Natural killer cell treated with Interleukin-12 subunit alpha and Interleukin-12 subunit beta and Interleukin-15 and Interleukin-18, amount 100 ng/mL, for 72 hours (primary cell): ENCODE measurements around the gene IL22. TPM values are rescaled to one million over a fixed set of nuclear protein-coding genes. Genes with fewer than 3 reads are reported as not detected.

Experiments used
- ATAC-seq, 2 donors: fragments of 150-1000 bp; cut with Tn5 transposase in 1 of 2; sonication (Bioruptor Pico), chemical (Tn5 transposase) in 1 of 2; 2 replicates each; pipeline ENCODE4 v1.10.0; 2021
- DNase-seq: peaks from one replicate; pipeline ENCODE4 v3.0.0; 2022; ENCODE audit warnings: low spot score
- H3K27ac Mint-ChIP-seq, 2 donors: 1 replicate in 1 of 2; 2 replicates in 1 of 2; pipeline ENCODE4 v1.8.0; 2022; ENCODE audit warnings: mixed read lengths in 2 of 2, mild to moderate bottlenecking in 1 of 2, moderate library complexity in 1 of 2
- H3K27me3 Mint-ChIP-seq, 2 donors: 1 replicate in 1 of 2; 2 replicates in 1 of 2; pipeline ENCODE4 v1.8.0; 2022; ENCODE audit warnings: mixed read lengths in 2 of 2
- H3K36me3 Mint-ChIP-seq: one replicate; pipeline ENCODE4 v1.8.0; 2022; ENCODE audit warnings: mixed read lengths
- H3K4me1 Mint-ChIP-seq, 2 donors: 1 replicate in 1 of 2; 2 replicates in 1 of 2; pipeline ENCODE4 v1.8.0; 2022; ENCODE audit warnings: low read depth in 2 of 2, mixed read lengths in 2 of 2, mild to moderate bottlenecking in 1 of 2
- H3K4me3 Mint-ChIP-seq: one replicate; pipeline ENCODE4 v1.8.0; 2022; ENCODE audit warnings: mixed read lengths
- H3K9me3 Mint-ChIP-seq: 2 replicates; pipeline ENCODE4 v1.8.0; 2022; ENCODE audit warnings: mixed read lengths
- total RNA-seq, 2 donors: library from RNA; stranded (reverse); gene quantifications; one replicate each; pipeline ENCODE4 v1.2.3, GENCODE V29; 2022

Gene IL22
- total RNA-seq, 2 donors from 2014 or later, result 1.0 to 3.4 TPM

DNA sequence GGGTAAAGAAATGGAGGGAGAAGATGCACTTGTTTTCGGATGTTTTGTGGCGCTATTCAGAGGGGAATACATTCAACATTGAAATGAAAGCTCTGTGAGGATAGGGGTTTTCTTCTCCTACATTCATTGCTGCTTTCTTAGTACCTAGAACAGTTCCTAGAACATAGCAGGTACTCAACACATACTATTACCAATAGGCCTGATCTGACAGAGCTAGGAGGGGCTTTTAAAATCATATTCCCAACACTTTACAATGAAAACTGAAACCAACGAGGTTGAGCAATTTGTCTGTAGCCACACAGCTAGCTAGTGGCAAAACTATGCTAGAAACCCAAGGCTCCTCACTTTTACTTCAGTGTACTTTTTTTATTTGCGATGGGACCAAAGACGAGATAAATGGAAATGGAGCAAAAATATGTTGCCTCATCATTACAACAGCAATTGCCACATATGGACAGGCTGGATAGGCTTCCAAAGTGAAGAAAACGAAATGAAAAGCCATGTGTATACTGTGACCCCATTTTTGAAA lies 23.1 kb upstream of the IL22 start:
- Mint-ChIP-seq H3K27ac (peak overlapping the region; percentile 2 to 7), H3K4me3 (peak overlapping the region; percentile 9), H3K9me3 (no peaks in the 10 kb centered on the region), H3K4me1 (peaks cover 16 to 33% of the 10 kb centered on the region in 2 donors), H3K27me3 (no peaks in the 10 kb centered on the region), H3K36me3 (no peaks in the 10 kb centered on the region)
- ATAC-seq (peak; percentile 56 to 75), DNase-seq (no peak)

- Mint-ChIP-seq H3K27me3 (peaks cover 0 to 2% of the 10 kb centered on the region in 2 donors), H3K4me1 (peaks cover 15 to 36% of the 10 kb centered on the region in 2 donors), H3K9me3 (no peaks in the 10 kb centered on the region), H3K4me3 (no peak overlapping the region), H3K27ac (no peak overlapping the region), H3K36me3 (no peaks in the 10 kb centered on the region)
- no peak for ATAC-seq
- DNase-seq, result no peak
Measured at GRCh38 chr12:68272732-68273131, 19.3 kb upstream of the IL22 start.

DNA sequence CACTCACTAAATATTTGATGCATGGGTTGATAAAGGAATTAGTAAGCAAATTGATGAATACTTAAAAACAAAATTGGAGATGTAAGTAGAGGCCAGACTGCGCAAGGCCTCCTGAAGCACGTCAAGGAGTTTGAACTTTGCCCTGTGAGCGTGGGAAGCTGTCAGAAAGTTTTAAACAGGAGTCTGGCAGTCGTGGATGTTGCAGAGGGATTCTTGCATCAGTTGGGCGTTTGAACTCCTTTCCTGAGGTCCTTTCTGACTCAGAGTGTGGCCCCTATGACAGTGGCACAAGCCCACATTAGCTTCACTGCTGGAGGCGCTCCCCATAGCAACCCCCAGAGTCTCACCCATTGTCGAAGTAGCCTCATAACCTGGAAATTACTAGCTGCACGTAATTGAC lies 17.9 kb upstream of the IL22 start:
- Mint-ChIP-seq H3K4me1 (peaks cover 8 to 24% of the 10 kb centered on the region in 2 donors), H3K36me3 (no peaks in the 10 kb centered on the region), H3K27me3 (peaks cover 0 to 2% of the 10 kb centered on the region in 2 donors), H3K27ac (no peak overlapping the region), H3K4me3 (no peak overlapping the region), H3K9me3 (no peaks in the 10 kb centered on the region)
- ATAC-seq, result no peak
- no peak for DNase-seq

DNA sequence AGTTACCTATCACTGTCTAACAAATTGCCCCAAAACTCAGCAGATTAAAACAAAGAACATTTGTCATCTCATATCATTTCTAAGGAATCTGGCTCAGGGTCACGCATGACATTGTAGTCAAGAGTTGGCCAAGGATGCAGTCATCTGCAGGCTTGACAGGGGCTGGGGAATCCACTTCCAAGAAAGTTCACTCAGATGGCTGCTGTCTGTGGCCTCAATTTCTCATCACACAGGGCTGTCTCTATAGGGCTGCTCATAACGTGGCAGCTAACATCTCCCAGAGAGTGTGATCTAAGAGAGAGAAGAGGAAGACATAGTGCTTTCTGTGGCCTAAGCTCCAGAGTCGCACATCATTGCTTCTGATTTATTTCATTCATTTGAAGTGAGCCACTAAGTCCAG lies 17.0 kb upstream of the IL22 start:
- DNase-seq (no peak), ATAC-seq (no peak)
- no peaks in the 10 kb centered on the region for H3K9me3 Mint-ChIP-seq
- no peak overlapping the region for H3K4me3 Mint-ChIP-seq
- peaks cover 0 to 5% of the 10 kb centered on the region in 2 donors for H3K27me3 Mint-ChIP-seq
- peaks cover 8 to 19% of the 10 kb centered on the region in 2 donors for H3K4me1 Mint-ChIP-seq
- no peaks in the 10 kb centered on the region for H3K36me3 Mint-ChIP-seq
- H3K27ac Mint-ChIP-seq, result no peak overlapping the region

GRCh38 chr12:68269779-68270178 lies 16.4 kb upstream of the IL22 start:
- no peak overlapping the region for H3K27ac Mint-ChIP-seq
- ATAC-seq (peak; percentile 48 to 78), DNase-seq (no peak)
- H3K4me1 Mint-ChIP-seq, result peaks cover 8 to 22% of the 10 kb centered on the region in 2 donors
- no peaks in the 10 kb centered on the region for H3K9me3 Mint-ChIP-seq
- H3K36me3 Mint-ChIP-seq, result no peaks in the 10 kb centered on the region
- peaks cover 3 to 8% of the 10 kb centered on the region in 2 donors for H3K27me3 Mint-ChIP-seq
- H3K4me3 Mint-ChIP-seq, result no peak overlapping the region

DNA sequence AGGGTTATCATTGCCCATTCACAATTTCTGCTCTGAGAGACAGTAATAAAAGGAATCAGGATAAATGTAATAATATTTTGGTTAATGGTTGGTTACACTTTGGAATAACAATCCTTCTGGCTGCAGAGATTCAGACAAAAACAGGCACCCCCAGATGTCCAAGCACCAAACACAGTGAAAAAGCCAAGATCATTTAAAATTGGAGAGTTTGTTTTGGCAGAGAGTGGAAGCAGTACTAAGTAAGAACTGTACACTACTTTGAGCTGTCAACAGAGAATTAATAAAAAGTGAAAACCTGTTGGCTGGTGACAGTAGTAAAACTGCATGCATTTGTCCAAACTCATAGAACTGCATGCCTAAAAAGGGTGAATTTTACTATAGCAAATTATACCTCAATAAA lies 15.6 kb upstream of the IL22 start:
- peaks cover 8 to 24% of the 10 kb centered on the region in 2 donors for H3K4me1 Mint-ChIP-seq
- no peak overlapping the region for H3K4me3 Mint-ChIP-seq
- no peak for DNase-seq
- no peak overlapping the region for H3K27ac Mint-ChIP-seq
- H3K9me3 Mint-ChIP-seq, result no peaks in the 10 kb centered on the region
- peaks cover 5 to 10% of the 10 kb centered on the region in 2 donors for H3K27me3 Mint-ChIP-seq
- no peaks in the 10 kb centered on the region for H3K36me3 Mint-ChIP-seq
- no peak for ATAC-seq

DNA sequence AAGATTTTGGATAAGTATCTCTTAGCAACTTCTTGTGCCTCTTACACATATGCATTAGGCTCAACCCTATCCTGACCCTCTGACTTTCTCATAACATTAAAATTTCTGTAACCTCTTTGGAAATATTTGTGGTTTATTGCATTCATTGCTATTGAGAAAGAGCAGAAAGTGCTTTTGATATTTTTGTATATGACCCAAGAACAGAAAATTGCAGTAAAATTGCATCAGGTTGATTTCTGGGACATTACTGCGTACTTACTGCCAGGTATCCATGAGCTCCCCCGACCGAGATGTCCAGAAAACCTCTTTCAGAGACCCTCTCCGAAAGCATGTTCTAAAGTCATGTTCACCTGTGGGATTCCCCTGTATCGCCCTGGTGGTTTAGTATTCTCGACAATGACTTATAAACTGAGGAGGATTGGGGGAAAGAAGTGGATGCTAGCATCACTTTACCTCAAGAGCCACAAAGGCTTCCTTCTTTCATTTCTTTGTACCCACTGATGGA lies 14.5 kb upstream of the IL22 start:
- Mint-ChIP-seq H3K27me3 (peaks cover 12 to 15% of the 10 kb centered on the region in 2 donors), H3K4me3 (no peak overlapping the region), H3K9me3 (no peaks in the 10 kb centered on the region), H3K36me3 (peaks cover 6% of the 10 kb centered on the region), H3K27ac (peak overlapping the region in 1 of 2 donors; percentile 34), H3K4me1 (peaks cover 8 to 24% of the 10 kb centered on the region in 2 donors)
- peak in 1 of 2 donors; percentile 48 for ATAC-seq
- no peak for DNase-seq

- Mint-ChIP-seq H3K9me3 (no peaks in the 10 kb centered on the region), H3K27me3 (peaks cover 14 to 20% of the 10 kb centered on the region in 2 donors), H3K27ac (no peak overlapping the region), H3K4me3 (no peak overlapping the region), H3K4me1 (peaks cover 12 to 34% of the 10 kb centered on the region in 2 donors), H3K36me3 (peaks cover 8% of the 10 kb centered on the region)
- DNase-seq (no peak), ATAC-seq (no peak)
Measured at GRCh38 chr12:68264857-68265256, 11.5 kb upstream of the IL22 start.

DNA sequence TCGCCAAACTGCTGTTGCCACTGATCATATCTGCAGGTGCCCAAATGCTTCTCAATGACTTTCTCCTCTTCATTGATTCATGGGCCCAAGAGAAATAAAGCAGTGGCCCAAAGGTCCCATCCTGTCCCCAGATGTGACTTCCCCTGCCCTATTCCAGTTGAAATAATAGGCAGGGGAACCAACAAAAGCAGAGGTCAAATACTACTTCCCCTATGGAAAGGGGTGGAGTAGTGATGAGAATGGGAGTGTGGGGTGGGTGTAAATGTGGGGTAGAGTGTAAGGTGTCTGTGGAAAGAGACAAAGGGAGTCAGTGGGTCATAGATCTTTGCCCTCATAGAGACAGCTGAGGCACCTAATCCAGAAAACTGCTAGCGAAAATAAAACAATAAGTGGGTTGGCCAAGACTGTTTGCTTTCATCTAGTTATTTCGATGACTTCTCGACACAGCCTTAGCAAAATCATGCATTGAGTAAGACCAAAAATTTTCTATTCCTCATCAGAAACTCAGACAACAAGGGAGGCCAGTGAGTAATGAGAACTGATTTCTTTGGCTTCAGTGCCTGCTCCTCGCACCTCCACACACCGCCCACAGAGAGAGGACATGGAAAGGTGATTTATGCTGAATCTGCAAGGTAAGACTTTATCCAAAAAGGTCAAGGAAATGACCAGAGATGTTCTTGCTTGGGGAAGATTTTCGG lies 10.9 kb upstream of the IL22 start:
- H3K9me3 Mint-ChIP-seq, result no peaks in the 10 kb centered on the region
- H3K27me3 Mint-ChIP-seq, result peaks cover 14 to 20% of the 10 kb centered on the region in 2 donors
- H3K36me3 Mint-ChIP-seq, result peaks cover 8% of the 10 kb centered on the region
- H3K27ac Mint-ChIP-seq, result no peak overlapping the region
- no peak overlapping the region for H3K4me3 Mint-ChIP-seq
- no peak for ATAC-seq
- DNase-seq, result no peak
- H3K4me1 Mint-ChIP-seq, result peaks cover 13 to 35% of the 10 kb centered on the region in 2 donors

DNA sequence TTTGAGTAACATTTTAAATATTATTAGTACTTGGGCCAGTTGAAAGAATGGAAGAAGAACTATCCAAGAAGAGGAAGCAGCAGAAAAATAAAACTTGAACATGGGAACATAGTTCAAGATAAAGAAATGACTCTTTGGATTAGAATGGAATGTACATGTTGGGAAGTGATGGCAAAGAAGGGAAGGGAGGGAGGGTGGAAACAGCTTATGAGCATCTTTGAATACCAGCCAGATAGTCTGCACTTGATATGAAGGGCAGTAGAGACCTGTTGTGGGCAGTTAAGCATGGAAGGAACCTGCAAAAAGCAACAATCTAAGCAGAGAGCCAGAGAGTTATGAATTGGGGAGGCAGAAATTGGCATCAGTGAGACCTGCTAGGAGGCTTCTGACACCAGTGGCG lies 10.0 kb upstream of the IL22 start:
- peaks cover 20 to 21% of the 10 kb centered on the region in 2 donors for H3K27me3 Mint-ChIP-seq
- peaks cover 15 to 34% of the 10 kb centered on the region in 2 donors for H3K4me1 Mint-ChIP-seq
- DNase-seq (no peak), ATAC-seq (no peak)
- H3K27ac Mint-ChIP-seq, result peak overlapping the region in 1 of 2 donors; percentile 23
- peaks cover 8% of the 10 kb centered on the region for H3K36me3 Mint-ChIP-seq
- H3K4me3 Mint-ChIP-seq, result no peak overlapping the region
- H3K9me3 Mint-ChIP-seq, result no peaks in the 10 kb centered on the region

GRCh38 chr12:68261896-68262295 lies 8.5 kb upstream of the IL22 start:
- peaks cover 24 to 31% of the 10 kb centered on the region in 2 donors for H3K27me3 Mint-ChIP-seq
- no peak for ATAC-seq
- H3K4me1 Mint-ChIP-seq, result peaks cover 15 to 29% of the 10 kb centered on the region in 2 donors
- H3K4me3 Mint-ChIP-seq, result no peak overlapping the region
- no peak for DNase-seq
- no peaks in the 10 kb centered on the region for H3K9me3 Mint-ChIP-seq
- H3K27ac Mint-ChIP-seq, result no peak overlapping the region
- peaks cover 8% of the 10 kb centered on the region for H3K36me3 Mint-ChIP-seq

DNA sequence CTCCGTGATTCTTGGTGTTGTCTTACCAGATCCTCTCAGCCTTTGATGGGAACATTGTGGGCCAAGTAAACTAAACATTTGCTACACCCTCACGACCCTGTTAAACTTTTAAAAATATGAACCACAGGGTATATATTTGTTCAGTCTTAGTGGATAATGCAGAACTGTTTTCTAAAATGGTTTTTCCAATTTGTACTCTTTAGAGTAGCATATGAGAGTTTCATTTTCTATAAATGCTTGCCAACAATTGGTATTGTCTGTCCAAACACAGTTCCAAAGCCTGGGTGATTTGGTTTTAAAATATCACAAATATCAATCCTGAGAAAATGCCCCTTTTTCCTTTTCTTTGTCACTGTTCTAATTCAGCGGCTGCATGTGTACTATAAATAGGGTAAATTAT lies 6.7 kb upstream of the IL22 start:
- Mint-ChIP-seq H3K4me3 (no peak overlapping the region), H3K4me1 (peaks cover 12 to 29% of the 10 kb centered on the region in 2 donors)

DNA sequence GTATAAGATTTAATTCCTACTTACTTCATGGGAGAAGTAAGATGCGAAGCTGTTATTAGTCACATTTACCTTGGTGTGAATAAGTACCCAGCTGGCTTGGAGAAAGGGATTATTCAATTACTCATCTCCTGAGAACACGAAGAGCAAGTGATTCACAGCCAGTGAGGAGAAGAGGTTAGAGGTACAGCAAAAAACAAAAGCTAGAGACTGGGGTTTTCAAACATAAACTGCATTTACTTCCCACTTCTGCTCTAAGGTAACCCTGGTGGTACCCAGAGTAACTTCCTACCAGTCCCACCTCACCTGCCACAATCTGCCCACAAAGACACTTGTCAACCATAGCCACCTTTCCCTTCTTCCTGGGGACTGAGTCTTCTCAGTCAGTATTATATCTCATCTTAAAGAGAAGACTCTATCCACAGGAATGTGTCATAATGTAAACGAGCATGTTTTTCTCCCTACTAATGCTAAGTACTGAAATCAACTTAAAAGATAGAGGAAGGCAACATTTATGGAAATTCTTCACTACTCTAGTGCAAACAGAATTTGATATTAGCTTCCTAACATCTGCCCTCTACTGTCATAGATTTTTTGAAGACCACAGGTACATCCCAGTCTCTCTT lies 6.0 kb upstream of the IL22 start:
- peak overlapping the region; percentile 26 for H3K4me3 Mint-ChIP-seq
- peaks cover 8% of the 10 kb centered on the region for H3K36me3 Mint-ChIP-seq
- peak overlapping the region in 1 of 2 donors; percentile 26 for H3K27ac Mint-ChIP-seq

More for the DNA sequence above, 6.7 kb upstream of the IL22 start:
- DNase-seq, result no peak
- peaks cover 21 to 31% of the 10 kb centered on the region in 2 donors for H3K27me3 Mint-ChIP-seq
- no peak for ATAC-seq
- H3K9me3 Mint-ChIP-seq, result no peaks in the 10 kb centered on the region
- no peak overlapping the region for H3K27ac Mint-ChIP-seq
- H3K36me3 Mint-ChIP-seq, result peaks cover 8% of the 10 kb centered on the region

DNA sequence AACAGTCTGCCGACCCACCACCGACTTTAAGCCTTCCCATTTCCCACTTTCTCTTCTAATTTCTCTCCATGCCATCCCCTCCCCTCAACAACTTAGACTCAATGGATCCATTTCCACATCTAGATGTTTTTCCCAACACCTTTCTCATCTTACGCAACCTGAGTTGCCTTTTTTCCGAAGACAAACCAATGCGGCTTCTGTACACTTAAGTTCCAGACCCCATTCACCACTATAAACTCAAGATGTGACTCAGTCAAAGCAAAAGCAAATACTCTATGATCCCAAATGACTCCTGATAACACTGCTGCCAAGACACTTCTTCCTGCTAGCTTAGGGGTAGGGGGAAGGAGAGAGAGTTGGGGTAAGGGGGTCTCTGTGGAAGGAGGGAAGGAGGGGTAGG lies 1.3 kb downstream of the IL22 start:
- Mint-ChIP-seq H3K4me3 (no peak overlapping the region), H3K27me3 (peaks cover 17 to 29% of the 10 kb centered on the region in 2 donors), H3K36me3 (no peaks in the 10 kb centered on the region), H3K4me1 (peaks cover 0 to 5% of the 10 kb centered on the region in 2 donors), H3K27ac (no peak overlapping the region), H3K9me3 (no peaks in the 10 kb centered on the region)
- ATAC-seq (no peak), DNase-seq (no peak)

More for the DNA sequence above, 6.0 kb upstream of the IL22 start:
- peak; percentile 78 to 82 for ATAC-seq
- Mint-ChIP-seq H3K27me3 (peaks cover 19 to 30% of the 10 kb centered on the region in 2 donors), H3K9me3 (no peaks in the 10 kb centered on the region), H3K4me1 (peaks cover 12 to 24% of the 10 kb centered on the region in 2 donors)
- DNase-seq, result no peak
